KBM-7 (cell line): ENCODE measurements around the gene GBP5.

Experiments
- DNase-seq: peaks from one replicate; pipeline ENCODE4 v3.0.0-alpha.2; 2015
- in situ Hi-C: fragments of 300-500 bp; cut with MboI; formaldehyde crosslinking; loops from 2 replicates; pipeline ENCODE4 v1.14.3; 2020; ENCODE audit warnings: low sequenced_read_pairs, low pct_unique_long_range_greater_than_20kb, mixed read lengths

The GBP5 gene

DNA sequence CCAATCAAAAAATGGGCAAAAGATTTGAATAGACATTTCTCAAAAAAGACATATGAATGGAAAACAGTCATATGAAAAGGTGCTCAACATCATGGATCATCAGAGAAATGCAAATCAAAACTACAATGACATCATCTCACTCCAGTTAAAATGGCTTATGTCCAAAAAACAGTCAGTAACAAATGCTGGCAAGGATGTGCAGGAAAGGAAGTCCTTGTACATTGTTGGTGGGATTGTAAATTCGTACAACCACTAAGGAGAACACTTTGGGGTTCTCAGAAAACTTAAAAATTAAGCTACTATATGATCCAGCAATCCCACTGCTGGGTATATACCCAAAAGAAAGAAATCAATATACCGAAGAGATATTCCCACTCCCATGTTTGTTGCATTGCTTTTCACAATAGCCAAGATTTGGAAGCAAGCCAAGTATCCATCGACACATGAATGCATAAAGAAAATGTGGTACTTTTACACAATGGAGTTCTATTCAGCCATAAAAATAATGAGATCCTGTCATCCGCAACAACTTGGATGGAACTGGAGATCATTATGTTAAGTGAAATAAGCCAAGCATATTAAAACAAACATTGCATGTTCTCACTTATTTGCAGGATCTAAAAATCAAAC, 17.9 kb downstream of the GBP5 start:
- no peak for DNase-seq
- in situ Hi-C loops: no loop called here

DNA sequence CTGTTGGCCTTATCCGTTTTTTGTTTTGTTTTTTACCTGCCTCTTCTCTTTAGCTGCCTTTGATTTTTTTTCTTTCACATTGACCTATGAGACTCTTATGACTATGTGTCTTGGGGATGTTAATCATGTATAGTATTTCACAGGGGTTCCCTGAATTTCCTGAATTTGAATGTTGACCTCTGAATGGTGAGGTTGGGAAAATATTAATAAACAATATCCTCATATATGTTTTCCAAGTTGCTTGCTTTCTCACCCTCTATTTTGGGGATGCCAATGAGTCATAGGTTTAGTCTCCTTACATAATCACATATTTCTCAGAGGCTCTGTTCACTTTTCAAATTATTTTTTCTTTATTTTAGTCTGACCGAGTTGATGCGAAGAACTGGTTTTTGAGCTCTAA, 29.6 kb downstream of the GBP5 start:
- in situ Hi-C loops: no loop called here
- DNase-seq: no peak
